ENCODE results near the gene KDM2B. TPM values are rescaled to one million over a fixed set of nuclear protein-coding genes. Genes with fewer than 3 reads are reported as not detected.
"Not testable (repeated sequence)": the region's sequence is repeated elsewhere in the genome, so short reads cannot be mapped to it uniquely, and the experiment has no call there.

The KDM2B gene
- polyA plus RNA-seq, 5 donors: 34.3 to 39.8 (median 37.8) TPM

DNA sequence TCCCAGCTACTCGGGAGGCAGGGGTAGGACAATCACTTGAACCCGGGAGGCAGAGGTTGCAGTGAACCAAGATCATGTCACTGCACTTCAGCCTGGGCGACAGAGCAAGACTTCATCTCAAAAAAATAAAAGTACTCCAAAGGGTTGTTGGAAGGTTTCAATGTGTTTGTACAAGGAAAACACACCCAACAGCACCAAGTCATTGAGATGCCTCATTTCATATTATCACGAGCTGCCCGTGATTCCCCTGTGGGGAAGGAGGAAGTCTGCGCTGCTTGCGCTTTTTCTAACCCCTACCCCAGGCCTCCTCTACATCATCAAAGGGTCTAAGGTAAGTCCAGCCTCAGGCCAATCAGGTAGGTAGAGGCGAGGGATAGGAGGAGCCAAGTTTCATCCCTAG, 73.6 kb downstream of the KDM2B start:
- DNase-seq: no peak

DNA sequence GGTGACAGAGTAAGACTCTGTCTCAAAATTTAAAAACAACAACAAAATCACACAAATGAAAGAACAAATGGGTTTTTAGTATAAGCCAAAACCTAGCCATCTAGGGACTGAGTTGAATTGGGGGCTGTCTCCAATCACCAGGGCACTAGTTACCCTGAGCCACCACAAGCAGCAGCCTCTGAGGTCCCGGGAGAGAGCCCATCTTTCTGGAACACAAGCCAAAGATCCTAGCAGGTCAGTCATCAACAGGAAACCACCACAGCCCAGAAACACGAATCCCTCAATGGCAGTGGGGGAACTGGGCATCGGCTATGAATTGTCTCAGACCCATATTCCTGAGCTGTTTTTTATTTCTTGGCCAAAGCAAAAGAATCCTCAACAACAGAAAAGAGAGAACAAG, 75.3 kb downstream of the KDM2B start:
- DNase-seq: no peak

DNA sequence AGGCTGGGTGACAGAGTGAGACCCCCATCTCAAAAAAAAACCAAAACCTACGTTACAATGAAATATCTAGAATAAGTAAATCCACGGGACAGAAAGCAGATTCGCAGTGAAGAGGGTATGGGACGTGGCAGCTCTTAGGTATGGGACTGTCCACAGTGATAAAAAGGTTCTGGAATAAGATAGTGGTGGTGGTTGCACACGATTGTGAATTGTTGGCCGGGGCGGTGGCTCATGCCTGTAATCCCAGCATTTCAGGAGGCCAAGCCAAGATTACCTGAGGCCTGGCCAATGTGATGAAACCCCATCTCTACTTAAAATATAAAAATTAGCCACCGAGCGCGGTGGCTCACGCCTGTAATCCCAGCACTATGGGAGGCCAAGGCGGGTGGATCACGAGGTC, 76.3 kb downstream of the KDM2B start:
- DNase-seq: no peak

DNA sequence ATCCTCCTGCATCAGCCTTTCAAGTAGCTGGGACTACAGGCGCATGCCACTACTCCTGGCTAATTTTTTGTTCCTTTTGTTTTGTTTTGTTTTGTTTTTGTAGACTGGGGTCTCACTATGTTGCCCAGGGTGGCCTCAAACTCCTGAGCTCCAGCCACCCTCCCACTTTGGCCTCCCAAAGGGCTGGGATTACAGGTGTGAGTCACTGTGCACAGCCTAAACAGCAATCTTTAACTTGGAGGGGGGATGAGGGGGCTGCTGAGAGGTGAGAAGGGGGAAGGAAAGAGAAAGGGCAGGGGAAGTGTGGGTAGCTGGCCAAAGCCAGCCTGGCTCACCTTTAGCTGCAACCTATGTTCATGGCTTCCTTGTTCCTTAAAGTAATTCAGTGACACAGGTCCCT, 77.4 kb downstream of the KDM2B start:
- no peak for DNase-seq

DNA sequence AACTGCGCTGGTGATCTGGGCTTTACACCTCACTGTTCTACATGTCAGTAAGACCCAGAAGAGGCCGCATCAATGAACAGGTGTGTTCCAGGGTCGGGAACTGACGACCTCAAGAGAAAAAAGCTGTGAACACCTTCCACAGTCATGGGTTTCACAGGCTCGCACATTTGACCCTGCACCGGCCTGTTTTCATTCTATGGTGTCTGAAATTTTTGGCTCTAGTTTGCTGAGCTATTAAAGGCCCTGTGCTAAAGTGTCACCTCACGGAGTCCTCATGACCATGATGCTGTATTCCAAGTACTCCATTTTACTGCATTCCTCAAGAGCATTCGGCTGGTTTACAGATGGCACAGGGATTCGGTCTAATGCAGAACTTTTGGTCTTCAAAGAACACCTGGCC, 78.9 kb downstream of the KDM2B start:
- DNase-seq: no peak

DNA sequence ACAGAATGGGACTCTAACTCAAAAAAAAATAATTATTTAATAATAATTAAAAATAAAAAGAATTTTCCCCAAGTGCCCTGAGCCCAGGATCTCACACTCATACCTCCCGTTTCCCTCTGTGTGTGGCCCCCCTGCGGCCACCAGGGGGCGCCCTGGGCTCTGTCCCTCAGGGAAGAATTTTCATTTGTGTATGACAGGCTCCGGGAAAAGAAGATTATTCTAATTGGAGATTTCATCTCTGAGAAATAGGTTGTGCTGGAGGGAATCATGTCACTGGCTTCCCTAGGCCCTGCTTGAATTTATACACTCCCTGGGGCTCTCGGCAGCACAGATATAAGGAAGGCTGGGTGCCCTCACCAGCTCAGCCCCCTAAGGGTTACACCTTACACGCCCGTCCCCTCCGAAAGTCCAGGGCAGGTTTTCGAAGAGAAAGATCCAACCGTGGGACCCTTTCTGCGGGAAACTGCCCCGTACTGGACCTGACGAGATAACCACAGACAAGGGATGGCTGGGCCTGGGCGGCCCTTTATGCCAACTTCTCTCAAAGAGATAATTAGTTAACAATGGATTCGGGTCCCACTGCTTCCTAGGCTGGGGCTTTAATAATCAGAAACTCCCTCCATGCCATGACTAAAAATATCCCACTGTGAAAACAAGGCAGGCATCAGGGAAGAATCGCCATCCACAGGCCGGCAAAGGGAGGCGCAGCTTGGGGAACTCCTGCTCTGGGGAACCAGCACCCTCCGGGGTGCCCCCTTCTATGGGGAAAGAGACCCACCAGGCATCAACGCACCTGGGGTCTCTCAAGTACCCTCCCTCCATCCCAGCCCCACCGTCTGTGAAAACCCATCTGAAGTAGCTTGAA, 80.7 kb downstream of the KDM2B start:
- DNase-seq: peak; percentile 62 to 75

DNA sequence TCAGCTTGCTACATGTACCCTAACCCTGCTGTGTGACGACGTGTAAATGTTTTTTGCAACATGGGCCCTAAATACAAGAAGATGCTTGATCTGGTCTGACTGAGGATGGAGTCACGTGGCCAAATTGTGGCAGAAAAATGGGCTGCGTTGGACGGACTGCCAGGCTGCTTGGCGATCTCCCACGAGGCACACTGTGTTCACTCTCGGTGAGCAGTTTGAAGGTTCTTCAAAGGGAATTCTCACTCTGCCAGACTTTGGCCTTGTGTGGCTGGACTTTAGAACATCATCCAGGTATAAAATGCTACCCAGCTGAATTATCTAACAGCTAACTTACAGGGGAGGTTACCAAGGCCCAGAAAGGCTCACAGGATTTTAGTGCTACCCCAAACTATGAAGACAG, 85.1 kb downstream of the KDM2B start:
- DNase-seq: no peak

DNA sequence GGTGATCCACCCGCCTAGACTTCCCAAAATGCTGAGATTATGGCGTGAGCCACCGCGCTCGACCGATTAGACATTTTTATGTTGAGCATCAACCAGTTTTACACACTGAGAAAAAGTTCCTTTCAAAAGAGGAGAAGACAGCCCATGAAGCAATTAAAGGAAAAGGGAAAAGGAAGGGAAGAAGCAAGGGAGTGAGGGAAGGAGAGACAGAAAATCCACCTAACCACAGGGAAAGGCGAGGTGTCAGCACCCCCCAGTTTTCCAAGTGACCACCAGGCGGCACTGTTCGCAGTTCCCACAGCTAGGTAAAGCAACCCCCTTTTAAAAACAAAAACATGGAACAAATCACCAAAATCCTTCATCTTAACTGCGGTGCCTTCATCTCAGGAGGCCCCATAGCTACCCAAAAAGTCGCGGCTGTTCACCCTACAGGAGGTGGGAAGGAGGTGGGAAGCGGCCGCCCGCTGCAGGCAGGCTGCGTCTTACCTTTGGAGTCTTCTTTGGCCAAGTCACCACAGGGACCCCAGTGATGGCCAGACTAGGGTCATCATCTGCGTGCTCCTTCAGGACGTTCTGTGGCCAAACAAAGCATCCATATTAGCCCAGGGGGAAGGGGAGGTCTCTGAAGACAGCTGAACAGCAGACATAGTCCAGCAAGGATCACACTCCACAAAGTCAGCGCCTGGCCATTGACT, 86.6 kb downstream of the KDM2B start:
- DNase-seq: no peak

DNA sequence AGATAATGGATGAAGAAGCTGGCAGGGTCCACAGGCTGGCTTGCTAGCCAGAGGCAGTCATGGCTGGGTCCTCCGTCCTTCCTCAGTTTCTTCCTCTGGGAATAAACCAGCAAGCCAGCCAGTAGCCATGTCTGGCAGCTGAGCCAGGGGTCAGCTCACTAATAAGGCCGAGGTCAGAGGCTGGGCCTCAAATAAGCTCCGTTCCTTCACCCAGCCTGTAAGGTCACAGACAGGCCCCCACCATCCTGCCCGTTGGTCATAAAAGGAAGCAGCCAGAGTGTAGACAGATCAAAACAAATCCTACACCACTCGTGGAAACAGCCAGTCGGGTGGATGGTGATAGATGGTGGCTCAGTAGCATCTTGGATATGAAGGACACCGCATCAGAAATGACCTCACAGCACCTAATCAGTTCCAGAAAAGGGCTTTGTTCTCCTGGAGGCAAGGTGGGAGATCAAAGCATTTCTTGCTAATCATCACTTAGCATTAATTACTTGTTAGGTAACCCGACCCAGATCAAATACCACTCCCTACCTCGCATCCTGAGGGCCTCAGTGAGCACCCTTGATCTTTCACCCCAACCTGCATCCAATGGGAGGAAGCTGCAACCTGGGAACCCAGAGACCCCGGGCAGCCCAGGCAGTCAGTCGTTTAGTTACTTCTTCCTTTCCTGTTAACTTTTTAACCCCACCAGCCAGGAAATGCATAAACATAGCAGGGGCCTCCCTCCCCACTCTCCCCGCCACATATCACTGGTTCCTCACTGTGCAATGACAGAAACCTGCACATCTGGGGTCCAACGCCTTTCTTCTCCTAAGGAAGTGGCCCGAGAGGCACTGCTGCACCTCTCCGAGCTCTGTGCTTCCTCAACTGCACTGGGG, 90.2 kb downstream of the KDM2B start:
- DNase-seq: no peak

DNA sequence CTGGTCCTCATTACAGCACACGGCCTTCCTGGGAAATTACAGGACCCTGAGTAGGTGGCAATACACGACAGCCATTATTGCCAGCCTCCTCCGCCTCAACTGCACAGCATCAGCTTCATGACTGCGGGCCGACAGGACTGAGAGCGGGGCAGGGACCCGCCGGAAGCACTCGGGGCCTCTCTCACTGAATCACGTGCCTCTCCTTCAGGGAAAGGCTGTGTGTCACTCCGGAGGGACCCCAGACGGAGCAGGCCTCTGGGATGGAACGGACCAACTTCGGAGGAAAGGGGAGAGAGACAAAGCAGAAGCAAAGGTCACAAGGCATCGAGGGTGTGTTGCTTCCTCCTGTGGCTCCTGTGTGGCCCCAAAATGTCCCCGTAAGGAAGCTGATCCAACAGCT, 90.9 kb downstream of the KDM2B start:
- no peak for DNase-seq

DNA sequence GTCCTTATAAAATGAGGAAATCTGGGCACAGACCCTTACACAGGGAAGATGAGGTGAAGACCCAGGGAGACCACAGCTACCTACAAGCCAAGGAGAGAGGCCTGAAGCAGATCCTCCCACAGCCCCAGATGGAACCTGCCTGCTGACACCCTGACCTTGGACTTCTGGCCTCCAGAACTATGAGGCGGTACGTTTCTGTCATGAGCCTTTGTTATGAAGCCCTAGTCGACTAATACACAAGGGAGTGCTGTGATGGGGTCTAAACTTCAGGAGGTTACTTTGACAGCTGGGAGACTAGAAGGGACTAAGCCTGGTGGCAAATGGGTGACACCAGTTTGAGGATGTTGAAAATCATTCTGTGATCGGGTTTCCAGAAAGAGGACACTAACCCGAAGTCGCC, 95.9 kb downstream of the KDM2B start:
- no peak for DNase-seq

DNA sequence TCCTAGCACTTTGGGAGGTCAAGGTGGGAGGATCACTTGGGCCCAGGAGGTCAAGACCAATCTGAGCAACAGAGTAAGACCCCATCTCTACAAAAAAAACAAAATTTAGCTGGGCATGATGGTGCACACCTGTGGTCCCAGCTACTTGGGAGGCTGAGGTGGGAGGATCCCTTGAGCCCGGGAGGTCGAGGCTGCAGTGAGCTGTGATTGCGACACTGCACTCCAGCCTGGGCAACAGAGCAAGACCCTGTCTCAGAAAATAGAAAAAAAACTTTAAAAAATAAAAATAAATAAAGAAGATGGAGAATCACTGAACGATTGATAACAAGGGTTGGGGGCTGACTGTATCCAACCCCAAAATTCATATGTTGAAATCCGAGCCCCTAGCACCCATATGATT, 96.3 kb downstream of the KDM2B start:
- not testable (repeated sequence) for DNase-seq

DNA sequence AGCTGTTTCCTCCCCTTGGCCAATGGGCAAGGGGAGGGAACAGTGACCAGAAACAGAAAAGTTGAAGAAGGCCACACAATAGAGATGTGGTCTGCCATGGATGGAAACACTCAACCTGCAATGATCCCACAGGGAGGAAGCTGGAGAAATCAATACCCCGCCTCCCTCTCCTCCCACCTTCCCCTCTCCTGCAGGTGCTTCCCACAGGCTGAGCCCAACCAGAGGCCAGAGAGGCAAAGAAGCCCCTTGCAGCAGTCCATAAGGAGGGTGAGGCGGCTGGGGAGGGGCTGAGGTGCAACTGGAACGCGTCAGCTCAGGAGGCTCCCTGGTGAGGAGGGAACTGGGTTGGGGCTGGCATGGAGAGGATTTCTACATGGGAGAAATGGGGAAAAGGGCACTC, 96.9 kb downstream of the KDM2B start:
- DNase-seq: no peak

DNA sequence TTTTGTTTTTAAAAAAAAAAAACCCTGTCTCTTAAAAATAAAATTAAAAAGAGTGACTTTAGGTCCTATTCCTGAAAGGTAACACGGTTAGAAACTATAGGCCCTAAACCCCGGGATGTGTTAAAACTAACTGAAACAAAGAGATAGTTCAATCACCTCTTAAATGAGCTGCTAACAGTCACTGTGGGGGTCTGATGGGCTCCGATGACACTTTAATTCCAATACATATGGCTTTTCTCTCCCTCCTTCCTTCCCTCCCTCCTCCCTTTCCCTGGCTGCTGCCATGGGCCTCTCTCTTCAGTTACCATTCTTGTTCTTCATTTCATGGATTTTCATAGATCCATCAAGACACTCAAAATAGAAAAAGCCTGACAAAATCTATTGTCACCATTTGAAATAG, 104.3 kb downstream of the KDM2B start:
- no peak for DNase-seq

DNA sequence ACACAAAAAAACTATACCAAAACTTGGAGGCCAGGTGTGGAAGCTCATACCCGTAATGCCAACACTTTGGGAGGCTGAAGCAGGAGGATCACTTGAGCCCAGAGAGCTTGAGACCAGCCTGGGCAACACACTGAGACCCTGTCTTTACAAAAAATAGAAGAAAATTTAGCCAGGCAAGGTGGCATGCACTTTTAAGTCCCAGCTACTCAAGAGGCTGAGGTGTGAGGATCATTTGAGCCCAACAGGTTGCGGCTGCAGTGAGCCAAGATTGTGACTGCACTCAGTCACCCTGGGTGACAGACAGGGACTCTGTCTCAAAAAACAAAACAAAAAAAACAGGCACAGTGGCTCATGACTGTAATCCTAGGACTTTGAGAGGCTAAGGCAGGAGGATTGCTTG, 105.5 kb downstream of the KDM2B start:
- no peak for DNase-seq

DNA sequence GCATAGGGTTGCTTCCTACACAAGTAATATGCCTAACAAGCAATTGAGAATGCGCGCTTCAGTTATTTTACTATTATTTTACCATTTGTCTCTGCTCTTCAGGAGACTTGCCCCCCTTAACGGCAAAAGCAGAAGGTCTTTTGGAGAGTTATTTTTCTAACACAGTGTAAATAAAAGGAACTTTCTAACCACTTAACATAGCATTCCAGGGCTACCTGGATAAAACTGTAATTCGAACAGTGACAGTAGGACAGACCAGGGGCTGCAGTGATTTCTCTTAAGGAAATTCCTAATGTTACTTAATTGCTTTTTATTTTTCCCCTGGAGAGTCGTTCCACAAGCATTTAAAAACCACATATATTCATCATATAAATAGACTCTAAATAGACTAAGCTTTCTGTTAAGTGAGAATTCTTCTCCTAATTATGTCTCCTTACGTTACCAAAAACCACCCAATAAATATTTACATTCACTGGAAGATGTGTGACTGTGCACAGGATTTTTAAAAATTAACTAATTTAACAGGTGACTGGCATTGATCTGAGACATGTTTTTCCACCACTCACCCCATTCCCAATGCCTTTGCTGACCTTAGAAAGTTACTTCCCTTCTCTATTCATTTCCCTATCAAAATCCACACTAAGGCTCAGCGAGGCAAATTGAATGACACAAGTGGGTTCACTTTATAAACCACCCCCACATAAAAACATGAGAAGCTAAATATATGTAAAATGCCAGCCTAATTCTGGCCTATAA, 108.5 kb downstream of the KDM2B start:
- no peak for DNase-seq

DNA sequence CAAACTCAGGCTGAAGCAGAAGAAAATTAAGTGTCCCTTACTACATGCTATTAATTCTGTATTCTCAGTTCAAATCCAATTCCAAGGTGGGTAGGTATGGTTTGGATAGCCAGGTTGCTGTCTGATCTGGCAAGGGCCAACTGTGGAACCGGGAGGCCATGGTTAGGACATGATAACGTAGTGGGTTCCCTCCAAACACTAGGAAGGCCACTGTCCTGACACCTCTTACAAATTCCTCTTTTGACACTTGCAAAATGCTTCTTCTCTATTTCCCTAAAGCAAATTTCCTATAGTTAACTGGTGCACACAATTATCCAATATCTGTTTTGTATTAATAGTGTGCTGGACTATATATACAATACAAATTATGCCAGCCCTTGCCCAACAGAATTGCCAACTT, 110.1 kb downstream of the KDM2B start:
- no peak for DNase-seq

DNA sequence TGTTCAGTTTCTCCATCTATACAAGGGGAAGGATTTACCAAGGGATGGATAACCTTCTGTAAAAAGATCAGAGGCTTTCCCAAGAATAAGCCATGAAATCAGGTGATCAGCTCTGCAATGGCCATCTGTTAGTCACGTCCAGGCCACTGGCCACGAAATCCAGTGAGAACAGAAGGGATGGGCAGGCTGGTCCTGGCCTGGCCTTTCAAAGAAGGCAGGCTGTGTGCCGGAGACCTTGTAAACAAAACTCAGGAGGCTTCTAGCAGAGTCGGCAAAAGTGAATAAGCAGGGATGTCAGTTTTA, 112.4 kb downstream of the KDM2B start:
- DNase-seq: no peak

DNA sequence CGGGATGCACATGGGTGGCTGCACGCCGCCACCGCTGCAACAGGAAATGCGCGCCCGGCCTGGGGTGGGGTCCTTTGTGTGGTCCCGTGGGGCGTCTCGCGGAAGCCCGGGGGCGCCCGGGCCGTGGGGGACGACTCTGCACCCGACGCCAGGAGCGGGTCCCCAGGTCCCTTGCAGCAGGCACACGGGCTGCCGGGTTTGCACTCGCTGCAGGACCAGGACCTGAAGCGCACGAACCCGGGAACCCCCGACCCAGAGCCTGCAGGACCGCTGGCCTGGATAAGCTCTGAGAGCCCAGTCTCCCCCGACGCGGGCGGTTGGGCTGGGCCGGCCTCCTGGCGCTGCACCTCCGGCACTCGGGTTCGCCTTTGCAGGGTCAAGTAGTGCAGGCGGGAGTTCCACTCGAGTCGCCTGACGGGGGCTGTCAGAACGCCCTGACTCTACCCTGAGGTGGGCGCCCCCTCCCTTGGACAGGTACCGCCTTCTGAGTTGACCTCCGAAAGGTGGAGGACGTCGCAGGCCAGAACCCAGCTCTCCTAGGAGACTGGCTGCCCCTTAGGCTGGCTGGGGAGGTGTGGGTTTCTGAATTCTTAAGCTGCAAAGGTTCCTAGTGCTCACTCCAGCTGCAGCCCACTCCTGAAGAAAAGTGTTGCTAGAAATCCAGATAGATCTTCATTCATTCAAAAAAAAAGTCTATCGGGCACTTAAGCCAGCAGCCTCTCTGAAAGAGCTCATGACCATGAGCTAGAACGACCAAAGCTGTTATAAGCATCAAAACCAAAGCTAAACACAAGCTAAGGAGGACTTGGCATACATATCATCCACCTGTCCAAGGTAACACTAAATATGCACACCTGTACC, 113.0 kb downstream of the KDM2B start:
- no peak for DNase-seq

DNA sequence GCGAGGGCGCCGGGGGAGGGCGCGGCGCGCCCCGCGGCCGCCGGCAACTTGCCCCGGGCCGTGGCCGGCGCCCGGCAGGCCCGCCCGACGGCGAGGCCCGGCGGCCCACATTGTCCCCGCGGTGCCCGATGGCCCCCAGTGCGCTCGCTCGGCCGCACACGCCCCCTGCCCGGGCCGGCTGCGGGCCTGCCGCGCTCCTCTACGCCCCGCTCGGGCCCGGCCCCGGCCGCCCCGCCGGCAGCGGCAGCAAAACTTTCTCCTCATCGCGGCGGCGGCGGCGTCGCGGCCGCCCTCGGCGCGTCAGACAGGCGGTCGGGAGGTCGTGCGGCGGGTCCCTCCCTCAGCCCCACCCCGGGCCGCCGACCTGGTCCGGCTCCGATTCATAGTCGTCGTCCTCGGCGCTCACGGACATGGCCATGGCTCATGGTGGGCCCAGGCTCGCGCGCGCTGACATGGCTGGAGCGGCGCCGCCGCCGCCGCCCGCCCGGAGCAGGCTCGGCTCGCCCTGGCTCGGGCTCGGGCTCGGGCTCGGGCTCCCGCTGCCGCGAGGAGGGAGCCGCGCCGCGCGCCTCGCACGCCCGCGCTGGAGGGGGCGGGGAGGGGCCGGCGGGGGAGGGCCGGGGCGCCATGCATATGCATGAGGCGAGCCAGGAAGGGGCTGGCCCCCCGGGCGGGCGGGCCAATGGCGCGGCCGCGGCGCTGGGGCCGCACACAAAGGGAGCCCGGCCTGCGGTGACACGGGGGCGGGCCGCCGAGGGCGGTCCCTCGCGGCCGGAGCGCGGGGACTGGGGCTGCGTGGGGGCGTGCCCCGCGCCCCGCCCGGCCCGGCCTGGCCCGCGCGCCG, 113.8 kb downstream of the KDM2B start:
- peak; percentile 87 to 88 for DNase-seq

Measured in right lung (tissue), 5 donors.